GM21515 (cell line): ENCODE measurements around the gene FOXK2.

ENCODE experiments used
- ATAC-seq: cut with Tn5 transposase; IDR thresholded peaks from one replicate; pipeline ENCODE4 v1.9.1; 2021; ENCODE audit not compliant: unreplicated experiment

The FOXK2 gene

GRCh38 chr17:82630212-82630611 is 110.7 kb downstream of the FOXK2 start:
- no peak for ATAC-seq

- ATAC-seq = no peak
Observed at GRCh38 chr17:82631544-82631943, 112.0 kb downstream of the FOXK2 start.

GRCh38 chr17:82632451-82632850 is 112.9 kb downstream of the FOXK2 start:
- ATAC-seq = no peak

- no peak for ATAC-seq
Observed at GRCh38 chr17:82633343-82633742, 113.8 kb downstream of the FOXK2 start.

GRCh38 chr17:82636626-82637598 is 117.4 kb downstream of the FOXK2 start:
- no peak for ATAC-seq

GRCh38 chr17:82638183-82638773 is 118.7 kb downstream of the FOXK2 start:
- no peak for ATAC-seq

GRCh38 chr17:82639628-82640027 is 120.1 kb downstream of the FOXK2 start:
- ATAC-seq = no peak

GRCh38 chr17:82640036-82640435 is 120.5 kb downstream of the FOXK2 start:
- no peak for ATAC-seq

- ATAC-seq = no peak
Observed at GRCh38 chr17:82642022-82642421, 122.5 kb downstream of the FOXK2 start.

- no peak for ATAC-seq
Observed at GRCh38 chr17:82644148-82644547, 124.6 kb downstream of the FOXK2 start.

- no peak for ATAC-seq
Observed at GRCh38 chr17:82645516-82645915, 126.0 kb downstream of the FOXK2 start.

GRCh38 chr17:82647593-82648164 is 128.1 kb downstream of the FOXK2 start:
- peak; percentile 20 for ATAC-seq

GRCh38 chr17:82648165-82648668 is 128.7 kb downstream of the FOXK2 start, which contains the start of gene WDR45B:
Gene WDR45B (minus strand): TSS chr17:82648444. CDS start chr17:82648340, 104 bp downstream.
- peak; percentile 81 for ATAC-seq

- no peak for ATAC-seq
Observed at GRCh38 chr17:82648742-82649331, 129.3 kb downstream of the FOXK2 start.

- ATAC-seq = no peak
Observed at GRCh38 chr17:82649501-82650261, 130.1 kb downstream of the FOXK2 start.

GRCh38 chr17:82650723-82651122 is 131.2 kb downstream of the FOXK2 start:
- ATAC-seq = no peak

GRCh38 chr17:82653651-82654528 is 134.4 kb downstream of the FOXK2 start:
- no peak for ATAC-seq
